ENCODE measurements around the gene SOCS2. TPM values are rescaled to one million over a fixed set of nuclear protein-coding genes. Genes with fewer than 3 reads are reported as not detected.

The SOCS2 gene
- polyA plus RNA-seq, 1 donor (not counting 4 experiments of a cell fraction or from before 2014, with no cell fraction given), result 15.0 TPM

GRCh38 chr12:93582351-93582750 is 9.9 kb downstream of the SOCS2 start:
- no peak overlapping the region for H3K4me2 ChIP-seq (ENCODE audit: control insufficient read depth, extremely low read depth, insufficient read depth, low read depth, low read length)
- H3K27me3 ChIP-seq (ENCODE audit: control insufficient read depth, extremely low read depth, insufficient read depth, low read length), result no peaks in the 10 kb centered on the region
- no peak for DNase-seq (ENCODE audit: low read depth, low spot score)
- peak; percentile 73 for FAIRE-seq
- no peaks in the 10 kb centered on the region for H3K79me2 ChIP-seq (ENCODE audit: control insufficient read depth, insufficient read depth, low read length)
- H3K9me1 ChIP-seq (ENCODE audit: control insufficient read depth, extremely low read depth, insufficient read depth, low read length), result no peaks in the 10 kb centered on the region
- no peaks in the 10 kb centered on the region for H4K20me1 ChIP-seq (ENCODE audit: control insufficient read depth, extremely low read depth, insufficient read depth, low read length)
- peaks cover 12% of the 10 kb centered on the region for H3K4me1 ChIP-seq (ENCODE audit: control insufficient read depth, extremely low read depth, insufficient read depth, low read length)
- H3K27ac ChIP-seq (ENCODE audit: control insufficient read depth, insufficient read depth, low read length), result no peak overlapping the region
- TF ChIP-seq EZH2 (IDR thresholded peaks at IDR 0.05; ENCODE audit: low read length), result no peak
- H3K9me3 ChIP-seq (ENCODE audit: control insufficient read depth, low read depth, low read length), result no peaks in the 10 kb centered on the region
- H3K4me3 ChIP-seq (ENCODE audit: control insufficient read depth in 2 of 3, extremely low read depth in 1 of 3, insufficient read depth in 2 of 3, low read depth in 1 of 3, low read length in 3 of 3), result no peak overlapping the region
- dilution Hi-C loops (cut with MboI; ENCODE audit: extremely low pct_ligation_motif_present, low sequenced_read_pairs), result no loop called here
- H3K36me3 ChIP-seq (ENCODE audit: control insufficient read depth in 2 of 2, extremely low read depth in 1 of 2, insufficient read depth in 2 of 2, low read length in 2 of 2), result no peaks in the 10 kb centered on the region
- H2AFZ ChIP-seq (ENCODE audit: control insufficient read depth, low read length), result no peak overlapping the region
- H3K9ac ChIP-seq (ENCODE audit: control insufficient read depth, extremely low read depth, insufficient read depth, low read length), result no peak overlapping the region

- Histone ChIP-seq H4K20me1 (ENCODE audit: control insufficient read depth, extremely low read depth, insufficient read depth, low read length) (no peaks in the 10 kb centered on the region), H2AFZ (ENCODE audit: control insufficient read depth, low read length) (no peak overlapping the region), H3K36me3 (ENCODE audit: control insufficient read depth in 2 of 2, extremely low read depth in 1 of 2, insufficient read depth in 2 of 2, low read length in 2 of 2) (no peaks in the 10 kb centered on the region), H3K27me3 (ENCODE audit: control insufficient read depth, extremely low read depth, insufficient read depth, low read length) (no peaks in the 10 kb centered on the region), H3K9me1 (ENCODE audit: control insufficient read depth, extremely low read depth, insufficient read depth, low read length) (no peaks in the 10 kb centered on the region), H3K79me2 (ENCODE audit: control insufficient read depth, insufficient read depth, low read length) (no peaks in the 10 kb centered on the region), H3K27ac (ENCODE audit: control insufficient read depth, insufficient read depth, low read length) (no peak overlapping the region), H3K9ac (ENCODE audit: control insufficient read depth, extremely low read depth, insufficient read depth, low read length) (no peak overlapping the region), H3K4me2 (ENCODE audit: control insufficient read depth, extremely low read depth, insufficient read depth, low read depth, low read length) (no peak overlapping the region), H3K4me1 (ENCODE audit: control insufficient read depth, extremely low read depth, insufficient read depth, low read length) (peaks cover 10% of the 10 kb centered on the region), H3K4me3 (ENCODE audit: control insufficient read depth in 2 of 3, extremely low read depth in 1 of 3, insufficient read depth in 2 of 3, low read depth in 1 of 3, low read length in 3 of 3) (no peak overlapping the region), H3K9me3 (ENCODE audit: control insufficient read depth, low read depth, low read length) (no peaks in the 10 kb centered on the region)
- no peak for DNase-seq (ENCODE audit: low read depth, low spot score)
- TF ChIP-seq EZH2 (IDR thresholded peaks at IDR 0.05; ENCODE audit: low read length), result no peak
- no peak for TF ChIP-seq CTCF (optimal IDR thresholded peaks at IDR 0.05 in 1 of 3, IDR thresholded peaks at IDR 0.05 in 1 of 3, conservative IDR thresholded peaks at IDR 0.05 in 1 of 3; ENCODE audit: extremely low read depth in 1 of 3, insufficient read depth in 2 of 3, low read length in 3 of 3)
- dilution Hi-C loops (cut with MboI; ENCODE audit: extremely low pct_ligation_motif_present, low sequenced_read_pairs), result no loop called here
- no peak for FAIRE-seq
Observed at GRCh38 chr12:93583627-93584392, 11.3 kb downstream of the SOCS2 start.

Data from keratinocyte (primary cell).